Muscle of back (tissue), 11 donors: ENCODE measurements around the gene PRSS36. TPM values are rescaled to one million over a fixed set of nuclear protein-coding genes. Genes with fewer than 3 reads are reported as not detected.

Experiments
- DNase-seq, 3 donors: peaks; one replicate each; pipeline versions ENCODE4 v3.0.0 to v3.0.0-alpha.2; 2013
- polyA plus RNA-seq, 10 donors: library from polyadenylated mRNA; unstranded; fragments of 120-200 nt; gene quantifications; one replicate each; pipeline ENCODE4 v1.2.1, GENCODE V29; 2013; ENCODE audit not compliant: insufficient read length in 10 of 10

The PRSS36 gene
- polyA plus RNA-seq, 10 donors = 1.1 to 2.8 (median 1.8) TPM

DNA sequence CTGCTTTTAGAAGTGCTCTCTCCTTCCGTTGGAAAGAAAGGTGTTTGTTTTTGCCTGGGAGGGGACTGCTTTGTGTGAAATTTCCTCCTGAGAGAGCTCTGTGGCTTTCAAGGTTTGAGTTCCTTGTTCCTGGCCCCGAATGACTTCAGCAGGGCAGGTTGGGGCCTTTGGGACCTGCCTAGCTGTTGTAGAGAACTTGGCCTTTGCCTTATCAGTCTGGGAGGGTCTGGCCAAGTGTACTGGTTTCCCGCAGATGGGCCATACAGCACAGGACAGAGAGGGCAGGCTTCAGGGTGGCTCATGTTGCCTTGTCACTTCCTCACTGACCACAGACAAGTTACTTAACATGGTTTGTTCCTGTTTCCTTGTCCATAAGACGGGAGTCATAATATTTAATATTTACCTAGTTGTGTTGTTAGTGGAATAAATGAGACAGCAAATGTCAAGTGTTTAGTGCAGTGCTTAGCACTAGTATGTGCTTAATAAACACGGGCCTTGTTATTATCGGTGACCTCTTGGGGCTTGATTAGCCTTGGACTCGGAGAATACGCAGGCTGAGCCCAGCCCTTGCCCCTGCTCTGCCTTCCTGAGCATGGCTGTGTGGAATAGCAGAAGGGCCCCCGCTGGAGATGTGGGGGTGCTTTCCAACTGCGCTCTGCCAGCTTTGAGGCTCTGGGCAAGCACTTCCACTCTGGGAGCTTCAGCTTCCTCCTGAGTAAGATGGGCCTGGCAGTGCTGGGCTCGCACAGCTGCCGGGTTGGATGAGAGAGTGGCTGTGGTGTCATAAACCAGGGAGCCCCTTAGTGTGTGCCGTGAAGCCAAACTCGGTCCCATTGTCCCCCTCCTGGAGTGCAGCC, 20.9 kb downstream of the PRSS36 start:
- DNase-seq = no peak

- DNase-seq = no peak
Observed at GRCh38 chr16:31127182-31127581, 22.7 kb downstream of the PRSS36 start.

- DNase-seq = peak in 1 of 3 donors; percentile 1
Observed at GRCh38 chr16:31125844-31126243, 24.0 kb downstream of the PRSS36 start.

DNA sequence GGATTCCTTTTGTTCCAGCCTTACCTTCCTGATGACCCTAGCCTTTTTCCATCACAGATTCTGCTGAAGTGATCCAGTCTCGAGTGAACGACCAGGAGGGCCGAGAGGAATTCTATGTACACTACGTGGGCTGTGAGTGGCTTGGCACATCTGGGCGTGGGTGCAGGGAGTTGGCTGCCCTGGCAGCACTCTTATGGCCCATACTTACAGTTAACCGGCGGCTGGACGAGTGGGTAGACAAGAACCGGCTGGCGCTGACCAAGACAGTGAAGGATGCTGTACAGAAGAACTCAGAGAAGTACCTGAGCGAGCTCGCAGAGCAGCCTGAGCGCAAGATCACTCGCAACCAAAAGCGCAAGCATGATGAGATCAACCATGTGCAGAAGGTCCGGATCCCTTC, 29.7 kb downstream of the PRSS36 start:
- no peak for DNase-seq

GRCh38 chr16:31118223-31119155, 31.4 kb downstream of the PRSS36 start:
- DNase-seq = no peak

DNA sequence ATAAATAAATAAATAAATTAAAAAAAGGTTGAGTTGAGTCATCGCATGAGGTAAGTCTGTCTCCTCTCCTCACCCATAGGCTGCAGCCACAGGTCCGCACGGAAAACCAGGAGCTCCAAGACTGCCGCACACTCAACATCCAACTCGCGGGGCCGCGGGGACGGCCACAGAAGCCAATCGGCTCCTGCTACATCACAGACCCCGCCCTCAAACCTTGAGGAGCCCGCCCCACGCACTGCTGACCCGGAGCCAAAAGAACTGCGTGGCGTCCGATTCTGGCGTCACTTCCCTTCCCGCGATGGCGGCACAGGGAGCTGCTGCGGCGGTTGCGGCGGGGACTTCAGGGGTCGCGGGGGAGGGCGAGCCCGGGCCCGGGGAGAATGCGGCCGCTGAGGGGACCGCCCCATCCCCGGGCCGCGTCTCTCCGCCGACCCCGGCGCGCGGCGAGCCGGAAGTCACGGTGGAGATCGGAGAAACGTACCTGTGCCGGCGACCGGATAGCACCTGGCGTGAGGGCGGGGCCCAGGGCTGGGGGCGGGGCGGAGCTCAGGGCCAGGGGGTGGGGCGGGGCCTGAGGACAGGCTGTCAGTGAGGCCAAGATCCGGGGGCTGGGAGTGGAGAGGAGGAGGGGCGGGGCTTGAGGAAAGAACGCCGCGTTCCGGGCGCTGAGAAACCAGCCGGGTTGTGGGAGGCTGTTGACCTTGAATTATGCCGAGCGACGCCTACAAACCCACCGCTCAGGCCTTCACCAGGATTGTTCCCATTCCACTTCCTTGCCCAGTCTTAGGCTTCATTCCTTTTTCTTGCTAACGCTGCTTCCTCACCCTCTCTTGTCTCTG, 32.3 kb downstream of the PRSS36 start, which contains the start of gene KAT8:
Gene KAT8 (plus strand): TSS at position 281 of the 839 bp plus-strand sequence. CDS start 18 bp downstream, at position 299.
- peak; percentile 98 to 99 (median 98) for DNase-seq

DNA sequence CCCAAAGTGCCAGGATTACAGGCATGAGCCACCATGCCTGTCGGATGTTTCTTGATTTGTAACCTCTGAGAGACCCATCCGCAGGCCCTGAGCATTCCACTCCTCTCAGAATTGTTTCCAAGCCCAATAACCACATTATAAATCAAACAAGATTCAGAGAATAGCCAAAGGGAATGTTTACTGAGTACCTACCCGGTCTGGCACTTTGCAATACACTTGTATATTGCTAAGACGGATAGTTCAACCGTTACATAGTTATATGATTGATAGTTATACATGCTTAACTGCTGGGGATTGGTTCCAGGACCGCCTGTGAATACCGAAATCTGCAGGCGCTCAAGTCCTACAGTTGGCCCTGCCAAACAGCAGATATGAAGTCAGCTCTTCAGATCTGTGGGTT, 35.4 kb downstream of the PRSS36 start:
- DNase-seq = no peak

DNA sequence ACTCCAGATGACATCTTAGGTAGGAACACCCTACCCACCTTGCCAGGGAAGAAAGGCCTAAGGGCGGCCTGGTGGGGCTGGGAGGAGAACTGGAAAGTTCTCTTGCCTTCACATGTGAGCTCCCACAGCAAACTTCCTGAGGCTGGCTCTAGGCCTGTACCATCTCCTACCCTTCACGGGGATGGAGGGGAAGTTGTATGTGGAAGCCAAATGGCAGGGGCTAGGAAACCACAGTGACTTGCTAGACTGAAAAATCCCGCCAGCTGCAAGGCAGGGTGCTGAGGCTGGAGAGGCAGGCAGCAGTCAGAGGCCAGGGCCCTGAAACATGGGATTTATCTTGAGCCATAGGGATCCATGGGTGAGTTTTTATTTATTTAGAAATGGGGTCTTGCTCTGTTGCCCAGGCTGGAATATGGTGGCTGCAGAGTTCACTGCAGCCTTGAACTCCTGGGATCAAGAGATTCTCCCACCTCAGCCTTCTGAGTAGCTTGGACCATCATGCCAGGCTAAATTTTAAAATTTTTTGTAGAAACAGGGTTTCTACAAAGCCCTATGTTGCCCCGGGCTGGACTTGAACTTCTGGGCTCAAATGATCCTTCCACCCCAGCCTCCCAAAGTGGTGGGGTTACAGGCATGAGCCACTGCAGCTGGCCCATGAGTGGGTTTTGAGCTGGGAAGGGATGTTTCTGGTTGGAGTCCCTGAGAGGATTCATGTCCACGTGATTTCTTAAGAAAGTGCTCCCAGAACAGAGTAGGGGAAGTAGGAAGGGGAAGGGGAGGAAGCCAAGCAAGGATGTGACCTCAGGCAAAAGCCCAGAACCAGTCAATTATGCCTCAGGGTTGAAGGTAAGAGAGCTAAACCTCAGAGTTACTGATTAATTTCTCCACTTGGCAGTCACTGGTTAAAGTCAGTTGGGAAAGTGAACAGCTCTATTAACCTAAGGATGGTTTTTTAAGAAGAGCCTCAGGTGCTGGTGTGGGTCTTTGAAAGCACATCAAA, 36.4 kb downstream of the PRSS36 start:
- DNase-seq = no peak

DNA sequence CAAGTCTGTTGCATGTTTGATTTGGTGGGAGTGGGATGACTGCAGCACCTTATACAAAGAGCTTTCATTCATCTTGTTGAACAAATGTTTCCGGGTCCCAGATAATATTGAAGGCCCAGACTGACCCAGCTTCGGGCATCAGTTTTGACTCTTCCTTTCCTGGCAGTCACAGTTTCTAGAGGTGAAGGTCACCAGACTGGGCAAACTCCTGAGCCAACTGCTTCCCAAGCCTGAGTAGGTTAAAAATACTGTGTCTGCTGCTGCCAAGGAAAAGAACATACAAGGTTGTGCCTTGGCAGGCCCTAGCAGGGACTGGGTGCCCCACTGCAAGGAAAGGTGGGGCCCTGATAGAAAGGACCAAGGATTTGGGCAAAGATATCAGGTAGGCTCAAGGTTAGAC, 37.2 kb downstream of the PRSS36 start:
- DNase-seq = no peak

DNA sequence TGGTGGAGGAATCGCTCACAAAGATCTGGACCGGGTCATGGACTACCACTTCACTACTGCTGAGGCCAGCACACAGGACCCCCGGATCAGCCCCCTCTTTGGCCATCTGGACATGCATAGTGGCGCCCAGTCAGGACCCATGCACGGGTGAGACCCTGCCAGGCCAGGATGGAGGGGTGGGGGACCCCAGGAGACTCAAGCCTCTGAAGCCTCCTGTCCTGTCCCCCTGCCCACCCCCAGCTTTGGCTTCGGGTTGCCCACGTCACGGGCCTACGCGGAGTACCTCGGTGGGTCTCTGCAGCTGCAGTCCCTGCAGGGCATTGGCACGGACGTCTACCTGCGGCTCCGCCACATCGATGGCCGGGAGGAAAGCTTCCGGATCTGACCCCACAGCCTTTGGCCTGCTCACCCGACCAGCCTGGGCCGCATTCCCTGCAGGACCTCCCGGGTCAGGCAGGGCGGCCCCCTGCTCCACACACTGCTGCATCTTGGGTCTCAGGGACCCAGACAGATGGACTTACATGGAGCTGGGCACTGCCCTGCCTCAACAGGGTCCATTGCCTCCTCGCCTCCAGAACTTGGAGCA, 37.9 kb downstream of the PRSS36 start:
- no peak for DNase-seq

- no peak for DNase-seq
Observed at GRCh38 chr16:31110106-31111034, 39.5 kb downstream of the PRSS36 start.

GRCh38 chr16:31109622-31110021, 40.2 kb downstream of the PRSS36 start:
- DNase-seq = no peak

DNA sequence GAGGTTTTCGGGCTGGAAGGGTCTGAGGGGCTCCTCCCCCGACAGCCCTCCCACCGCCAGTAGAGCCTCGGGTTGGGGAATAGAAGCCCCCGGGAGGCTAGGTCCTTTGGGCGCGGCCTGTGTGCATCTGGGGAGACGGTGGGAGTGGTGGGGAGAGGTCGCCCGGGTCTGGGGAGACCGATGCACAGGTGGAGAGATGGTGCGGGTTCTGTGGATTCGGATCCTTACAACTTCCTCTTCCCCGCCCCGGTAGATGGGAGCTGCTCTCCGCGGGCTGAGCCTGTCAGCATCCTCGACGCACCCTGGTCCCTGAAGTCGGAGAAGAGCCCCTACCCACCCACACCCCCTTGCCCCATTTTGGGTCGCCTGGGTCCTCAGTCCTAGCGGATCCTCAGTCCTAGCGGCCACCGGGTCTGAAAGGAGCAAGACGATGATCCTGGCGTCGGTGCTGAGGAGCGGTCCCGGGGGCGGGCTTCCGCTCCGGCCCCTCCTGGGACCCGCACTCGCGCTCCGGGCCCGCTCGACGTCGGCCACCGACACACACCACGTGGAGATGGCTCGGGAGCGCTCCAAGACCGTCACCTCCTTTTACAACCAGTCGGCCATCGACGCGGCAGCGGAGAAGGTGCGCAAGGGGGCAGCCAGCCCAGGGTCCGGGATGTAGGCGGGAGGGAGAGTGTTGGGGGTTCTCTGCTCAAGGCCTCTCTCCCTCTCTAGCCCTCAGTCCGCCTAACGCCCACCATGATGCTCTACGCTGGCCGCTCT, 40.9 kb downstream of the PRSS36 start:
- DNase-seq = no peak

GRCh38 chr16:31108035-31108793, 41.7 kb downstream of the PRSS36 start, which contains the start of gene BCKDK:
Gene BCKDK, plus strand, starts transcription at chr16:31108386. Its CDS starts 838 bp downstream, at chr16:31109224.
- DNase-seq = peak; percentile 58 to 91 (median 82)

DNA sequence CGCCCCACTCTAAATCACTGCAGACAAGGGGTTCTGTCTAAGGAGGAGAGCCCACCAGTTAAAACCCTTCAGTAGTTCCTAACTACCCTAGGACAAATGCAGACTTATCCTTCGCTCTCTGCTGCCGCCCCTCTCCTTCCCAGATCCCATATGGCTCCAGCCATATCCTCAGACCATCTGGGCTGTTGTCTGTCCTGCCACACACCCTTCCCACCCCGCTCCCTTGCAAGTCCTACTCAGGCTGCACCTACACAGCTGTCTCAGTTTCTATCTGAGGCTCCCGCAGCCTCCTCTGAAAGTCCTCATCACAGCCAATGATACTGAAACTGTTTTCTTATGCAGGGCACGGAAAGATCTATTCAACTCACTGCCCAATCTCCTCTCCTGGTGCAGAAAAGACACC, 42.4 kb downstream of the PRSS36 start:
- no peak for DNase-seq

DNA sequence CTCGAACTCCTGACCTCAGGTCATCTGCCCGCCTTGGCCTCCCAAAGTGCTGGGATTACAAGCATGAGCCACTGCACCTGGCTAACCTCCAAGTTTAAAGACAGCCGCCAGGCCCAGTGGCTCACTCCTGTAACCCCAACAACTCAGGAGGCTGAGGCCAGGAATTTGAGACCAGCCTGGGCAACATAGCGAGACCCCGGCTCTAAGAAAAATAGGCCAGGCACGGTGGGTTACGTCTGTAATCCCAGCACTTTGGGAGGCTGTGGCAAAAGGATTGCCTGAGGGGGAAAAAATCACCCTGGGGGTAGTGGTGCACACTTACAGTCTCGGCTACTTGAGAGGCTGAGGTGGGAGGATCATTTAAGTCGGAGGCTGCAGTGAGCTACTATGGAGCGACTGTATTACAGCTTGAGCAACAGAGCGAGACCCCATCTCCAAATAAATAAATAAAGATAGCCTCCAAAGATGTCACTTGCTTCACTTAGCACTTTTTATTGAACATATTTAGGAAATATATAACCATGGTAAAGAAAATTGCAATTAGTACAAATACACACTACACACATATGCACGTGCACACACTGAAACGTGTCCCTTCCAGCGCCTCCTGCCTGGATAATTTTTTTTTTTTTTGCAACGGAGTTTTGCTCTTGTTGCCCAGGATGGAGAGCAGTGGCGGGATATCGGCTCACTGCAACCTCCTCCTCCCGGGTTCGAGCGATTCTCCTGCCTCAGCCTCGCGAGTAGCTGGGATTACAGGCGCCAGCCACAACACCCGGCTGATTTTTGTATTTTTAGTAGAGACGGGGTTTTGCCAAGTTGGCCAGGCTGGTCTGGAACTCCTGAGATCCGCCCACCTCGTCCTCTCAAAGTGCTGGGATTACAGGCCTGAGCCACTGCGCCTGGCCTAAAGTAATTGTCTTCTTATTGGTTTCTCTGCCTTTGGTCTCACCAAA, 43.1 kb downstream of the PRSS36 start:
- DNase-seq = no peak
